Ishikawa (cell line): ENCODE measurements around the gene CEP104.

ENCODE experiments used
- CEBPB ChIP-seq: IDR thresholded peaks from 2 replicates; pipeline ENCODE4 v1.6.1; 2012
- CREB1 ChIP-seq: IDR thresholded peaks from 2 replicates; pipeline ENCODE4 v1.6.1; 2012; ENCODE audit warnings: low read depth
- TAF1 ChIP-seq: IDR thresholded peaks from 2 replicates; pipeline ENCODE4 v1.6.1; 2012; ENCODE audit warnings: low read depth, mild to moderate bottlenecking

DNA sequence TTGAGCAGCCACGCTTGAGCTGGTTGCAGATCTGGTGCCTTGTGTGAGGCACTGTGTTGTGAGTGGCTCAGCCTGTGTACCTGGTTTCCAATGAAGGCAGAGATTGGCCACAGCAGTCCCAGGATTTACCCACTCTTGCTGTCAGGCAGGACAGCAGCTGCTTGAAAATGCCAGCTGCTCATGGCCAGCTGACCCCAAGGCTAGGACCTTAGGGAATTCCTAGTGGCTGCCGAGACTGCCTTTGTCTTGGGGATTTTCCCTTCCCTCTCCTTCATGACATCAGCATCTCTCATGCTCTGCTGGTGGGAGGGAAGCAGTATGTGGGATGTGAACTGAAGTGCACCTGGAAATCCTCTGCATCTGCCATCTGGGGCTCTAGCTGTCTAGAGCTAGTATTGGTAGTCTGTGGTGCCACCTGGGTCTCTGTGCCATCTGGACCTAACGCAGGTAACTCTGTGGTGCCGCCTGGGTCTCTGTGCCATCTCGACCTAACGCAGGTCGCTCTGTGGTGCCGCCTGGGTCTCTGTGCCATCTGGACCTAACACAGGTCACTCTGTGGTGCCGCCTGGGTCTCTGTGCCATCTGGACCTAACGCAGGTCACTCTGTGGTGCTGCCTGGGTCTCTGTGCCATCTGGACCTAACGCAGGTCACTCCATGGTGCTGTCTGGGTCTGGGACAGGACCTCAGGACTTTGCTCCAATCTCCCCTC, 56.9 kb downstream of the CEP104 start:
- TF ChIP-seq CEBPB (no peak), TAF1 (no peak), CREB1 (no peak)
